IMR-90 (cell line): ENCODE results near the gene ANLN. TPM values are rescaled to one million over a fixed set of nuclear protein-coding genes. Genes with fewer than 3 reads are reported as not detected.

Experiments used
- ATAC-seq: fragments of 200-7000 bp; cut with Tn5 transposase; 2 replicates; pipeline ENCODE4 v1.9.1; 2020; ENCODE audit warnings: low read depth, mild to moderate bottlenecking, moderate library complexity
- BruUV-seq: library from RNA; stranded (reverse); fragments of 400-500 nt; replicated peaks from 2 replicates; lab custom pipeline; 2021; lab: Mats Ljungman, UMichigan
- CTCF ChIA-PET: fragments of 300-600 bp; formaldehyde crosslinking; extraction: SDS; loops from one replicate; lab custom pipeline; 2021; ENCODE audit warnings: antibody characterized with exemption; lab: Yijun Ruan, JAX
- POLR2A ChIA-PET: fragments of 300-600 bp; sonication (Branson Sonifier 250); formaldehyde crosslinking; loops from one replicate; lab custom pipeline; 2022; ENCODE audit warnings: antibody characterized with exemption; ENCODE audit not compliant: unreplicated experiment; lab: Charles Lee
- DNase-seq: peaks from one replicate; pipeline ENCODE4 v3.0.0; 2013
- H2AFZ ChIP-seq: replicated peaks from 2 replicates; pipeline ENCODE3; 2013; ENCODE audit warnings: low read length, mild to moderate bottlenecking; ENCODE audit not compliant: poor library complexity
- H2AK5ac ChIP-seq: 2 replicates; pipeline ENCODE4 v1.6.1; 2013; ENCODE audit warnings: low read depth, low read length, inconsistent platforms
- H2AK9ac ChIP-seq: replicated peaks from 2 replicates; pipeline ENCODE3; 2013; ENCODE audit warnings: mild to moderate bottlenecking, low read depth, low read length, moderate library complexity; ENCODE audit not compliant: poor library complexity
- H2BK120ac ChIP-seq: 2 replicates; pipeline ENCODE4 v1.6.1; 2013; ENCODE audit warnings: low read depth, low read length, inconsistent platforms
- H2BK15ac ChIP-seq: 3 replicates; pipeline ENCODE4 v1.6.1; 2013; ENCODE audit warnings: low read depth, low read length, inconsistent platforms
- H2BK20ac ChIP-seq: 2 replicates; pipeline ENCODE4 v1.6.1; 2013; ENCODE audit warnings: low read depth, mild to moderate bottlenecking, inconsistent platforms, low read length, moderate library complexity
- H2BK5ac ChIP-seq: 2 replicates; pipeline ENCODE4 v1.6.1; 2013; ENCODE audit warnings: mild to moderate bottlenecking, low read depth, low read length, inconsistent platforms; ENCODE audit not compliant: poor library complexity, severe bottlenecking
- H3K14ac ChIP-seq: replicated peaks from 2 replicates; pipeline ENCODE4 v1.6.1; 2013; ENCODE audit warnings: low read depth, low read length, inconsistent platforms
- H3K18ac ChIP-seq: 2 replicates; pipeline ENCODE4 v1.6.1; 2013; ENCODE audit warnings: low read depth, low read length, control low read depth
- H3K23ac ChIP-seq: 2 replicates; pipeline ENCODE4 v1.6.1; 2013; ENCODE audit warnings: low read depth, low read length, inconsistent platforms
- H3K27ac ChIP-seq: 2 replicates; pipeline ENCODE4 v1.5.1; 2013; ENCODE audit warnings: mild to moderate bottlenecking, control low read depth, low read length; ENCODE audit not compliant: insufficient read depth
- H3K27me3 ChIP-seq: 2 replicates; pipeline ENCODE4 v1.6.1; 2013; ENCODE audit warnings: low read length; ENCODE audit not compliant: control insufficient read depth, insufficient read depth
- H3K36me3 ChIP-seq: 2 replicates; pipeline ENCODE4 v1.6.1; 2013; ENCODE audit warnings: low read length, mixed read lengths; ENCODE audit not compliant: control insufficient read depth, insufficient read depth
- H3K4ac ChIP-seq: 2 replicates; pipeline ENCODE4 v1.6.1; 2013; ENCODE audit warnings: low read depth, low read length, inconsistent platforms
- H3K4me1 ChIP-seq: 2 replicates; pipeline ENCODE4 v1.6.1; 2013; ENCODE audit warnings: low read length, mixed read lengths; ENCODE audit not compliant: control insufficient read depth, insufficient read depth
- H3K4me2 ChIP-seq: 2 replicates; pipeline ENCODE4 v1.6.1; 2013; ENCODE audit warnings: low read depth, mild to moderate bottlenecking, control low read depth, low read length, moderate library complexity
- H3K4me3 ChIP-seq: 2 replicates; pipeline ENCODE4 v1.5.1; 2013; ENCODE audit warnings: low read depth, mild to moderate bottlenecking, control low read depth, low read length, moderate library complexity; ENCODE audit not compliant: insufficient read depth
- H3K56ac ChIP-seq: 2 replicates; pipeline ENCODE4 v1.6.1; 2013; ENCODE audit warnings: low read length, inconsistent platforms; ENCODE audit not compliant: insufficient read depth; ENCODE audit errors: extremely low read depth
- H3K79me1 ChIP-seq, 2 experiments: 2 replicates each; pipeline ENCODE4 v1.6.1; 2013; ENCODE audit warnings: low read length in 2 of 2, inconsistent platforms in 1 of 2, low read depth in 1 of 2
- H3K9ac ChIP-seq: 2 replicates; pipeline ENCODE4 v1.6.1; 2013; ENCODE audit warnings: low read depth, low read length, control low read depth
- H3K9me1 ChIP-seq: 2 replicates; pipeline ENCODE4 v1.6.1; 2013; ENCODE audit warnings: low read length, inconsistent platforms; ENCODE audit not compliant: insufficient read depth
- H3K9me3 ChIP-seq: 2 replicates; pipeline ENCODE4 v1.6.1; 2013; ENCODE audit warnings: low read length; ENCODE audit not compliant: control insufficient read depth, insufficient read depth
- H4K20me1 ChIP-seq: 2 replicates; pipeline ENCODE4 v1.6.1; 2013; ENCODE audit warnings: low read length, inconsistent platforms; ENCODE audit not compliant: insufficient read depth
- H4K5ac ChIP-seq: 2 replicates; pipeline ENCODE4 v1.6.1; 2013; ENCODE audit warnings: mild to moderate bottlenecking, low read depth, low read length, control low read depth
- H4K8ac ChIP-seq, 2 experiments: 2 replicates each; pipeline ENCODE4 v1.6.1; 2013; ENCODE audit warnings: low read depth in 2 of 2, low read length in 2 of 2, control low read depth in 1 of 2, inconsistent platforms in 1 of 2
- H4K91ac ChIP-seq: 2 replicates; pipeline ENCODE4 v1.6.1; 2013; ENCODE audit warnings: low read depth, low read length, inconsistent platforms; ENCODE audit not compliant: insufficient read depth
- BHLHE40 ChIP-seq: fragments of 150-350 bp; IDR thresholded peaks from 2 replicates; pipeline ENCODE4 v1.6.1; 2016; ENCODE audit warnings: mild to moderate bottlenecking, low read depth, low read length
- CEBPB ChIP-seq: IDR thresholded peaks from 2 replicates; pipeline ENCODE4 v1.6.1; 2012; ENCODE audit warnings: low read depth, low read length, improper control_type of control experiment
- CHD1 ChIP-seq: IDR thresholded peaks from 2 replicates; pipeline ENCODE4 v1.6.1; 2012; ENCODE audit warnings: low read depth, low read length, improper control_type of control experiment
- CTCF ChIP-seq: conservative IDR thresholded peaks from 2 replicates; pipeline ENCODE4 v1.5.1; 2012; ENCODE audit warnings: mild to moderate bottlenecking, low read depth, low read length, improper control_type of control experiment
- ELK1 ChIP-seq: fragments of 150-350 bp; IDR thresholded peaks from 2 replicates; pipeline ENCODE4 v1.6.1; 2016; ENCODE audit warnings: low read depth, mild to moderate bottlenecking, low read length, moderate library complexity, borderline replicate concordance
- FOS ChIP-seq: fragments of 150-350 bp; IDR thresholded peaks from 2 replicates; pipeline ENCODE4 v1.6.1; 2016; ENCODE audit warnings: low read depth, low read length
- MAFK ChIP-seq: IDR thresholded peaks from 2 replicates; pipeline ENCODE4 v1.6.1; 2012; ENCODE audit warnings: low read depth, low read length, improper control_type of control experiment
- MAZ ChIP-seq: IDR thresholded peaks from 2 replicates; pipeline ENCODE4 v1.6.1; 2012; ENCODE audit warnings: low read depth, mild to moderate bottlenecking, low read length, improper control_type of control experiment, moderate library complexity, borderline replicate concordance
- MXI1 ChIP-seq: IDR thresholded peaks from 2 replicates; pipeline ENCODE4 v1.6.1; 2012; ENCODE audit warnings: low read depth, mild to moderate bottlenecking, low read length, moderate library complexity, borderline replicate concordance
- NFE2L2 ChIP-seq: fragments of 150-350 bp; IDR thresholded peaks from 2 replicates; pipeline ENCODE4 v1.6.1; 2016; ENCODE audit warnings: low read depth, mild to moderate bottlenecking, low read length
- POLR2A ChIP-seq: IDR thresholded peaks from 2 replicates; pipeline ENCODE4 v1.6.1; 2012; ENCODE audit warnings: mild to moderate bottlenecking, low read depth, low read length
- RAD21 ChIP-seq: IDR thresholded peaks from 2 replicates; pipeline ENCODE4 v1.6.1; 2012; ENCODE audit warnings: low read length, improper control_type of control experiment
- RCOR1 ChIP-seq: IDR thresholded peaks from 2 replicates; pipeline ENCODE4 v1.6.1; 2012; ENCODE audit warnings: mild to moderate bottlenecking, low read length, improper control_type of control experiment; ENCODE audit not compliant: insufficient replicate concordance
- RFX5 ChIP-seq: IDR thresholded peaks from 2 replicates; pipeline ENCODE4 v1.8.0; 2012; ENCODE audit warnings: low read depth, mild to moderate bottlenecking, low read length, moderate library complexity
- SMC3 ChIP-seq: fragments of 150-350 bp; IDR thresholded peaks from 2 replicates; pipeline ENCODE4 v1.6.1; 2016; ENCODE audit warnings: low read depth, mild to moderate bottlenecking, antibody characterized with exemption, low read length, moderate library complexity
- USF2 ChIP-seq: fragments of 150-350 bp; IDR thresholded peaks from 2 replicates; pipeline ENCODE4 v1.6.1; 2017; ENCODE audit warnings: mild to moderate bottlenecking, antibody characterized with exemption, low read length, low read depth
- WGBS, 2 experiments: methylation state at CpG; one replicate each; pipeline versions ENCODE4 v1.1.5 to v1.1.7; 2013; ENCODE audit warnings: missing lambda C conversion rate in 2 of 2; ENCODE audit not compliant: insufficient read length in 1 of 2; ENCODE audit errors: extremely low coverage in 2 of 2; 5-methylcytosine and 5-hydroxymethylcytosine counted together
- dilution Hi-C: fragments of 300-500 bp; cut with HindIII; formaldehyde crosslinking; loops from one replicate; pipeline ENCODE4 v1.14.3; 2018; ENCODE audit warnings: low sequenced_read_pairs; ENCODE audit not compliant: unreplicated experiment
- in situ Hi-C: fragments of 300-500 bp; cut with MboI; formaldehyde crosslinking; loops from 3 replicates; pipeline ENCODE4 v1.14.3; 2019; ENCODE audit warnings: low sequenced_read_pairs, inconsistent platforms, mixed read lengths
- intact Hi-C: fragments of 100-400 bp; cut with micrococcal nuclease; formaldehyde crosslinking; loops from 2 replicates; pipeline ENCODE4 v1.10.0; 2022
- polyA plus RNA-seq, 3 experiments: library from polyadenylated mRNA; depleted of rRNA; stranded (reverse); fragments of >200 nt; gene quantifications; 2 replicates each; pipeline ENCODE4 v1.2.3, GENCODE V29; 2012; ENCODE audit warnings: low replicate concordance in 1 of 3
- total RNA-seq: library from RNA; depleted of rRNA; stranded (reverse); fragments of >200 nt; gene quantifications from 2 replicates; pipeline ENCODE4 v1.2.3, GENCODE V29; 2012

Gene ANLN
- total and polyA plus RNA-seq, 2 of the 4 experiments (the other 2 are of a cell fraction) = 60.5 to 276 TPM

GRCh38 chr7:36449685-36450084, 60.0 kb downstream of the ANLN start:
- Histone ChIP-seq H3K9ac (no peak overlapping the region), H3K9me3 (no peaks in the 10 kb centered on the region), H2BK120ac (no peak overlapping the region), H4K91ac (no peak overlapping the region), H3K56ac (no peak overlapping the region), H4K20me1 (no peaks in the 10 kb centered on the region), H4K5ac (no peak overlapping the region), H3K23ac (no peak overlapping the region), H2BK20ac (no peak overlapping the region), H3K79me1 (peaks cover 10 to 14% of the 10 kb centered on the region in 2 experiments), H2BK5ac (peak overlapping the region; percentile 29), H2AK9ac (no peak overlapping the region), H3K4me2 (no peak overlapping the region), H2AK5ac (no peak overlapping the region), H4K8ac (peak overlapping the region in 1 of 2 experiments; percentile 46; a peak in 1 of 4 replicates), H3K14ac (no peak overlapping the region), H3K4me3 (no peak overlapping the region), H2BK15ac (0 out of 3 replicates have a peak overlapping the region, but pooled peaks have one; percentile 4), H2AFZ (no peak overlapping the region), H3K4ac (no peak overlapping the region; the same call in 1 of the 2 replicates), H3K9me1 (0 out of 2 replicates have a peak, but pooled peaks cover 2% of the 10 kb centered on the region), H3K27me3 (no peaks in the 10 kb centered on the region), H3K18ac (peak overlapping the region; percentile 45; the same call in 1 of the 2 replicates), H3K27ac (no peak overlapping the region), H3K36me3 (peaks cover 11% of the 10 kb centered on the region), H3K4me1 (no peaks in the 10 kb centered on the region; the same call in 1 of the 2 replicates)
- in situ Hi-C loops (no loop called here), intact Hi-C loops (no loop called here), dilution Hi-C loops (no loop called here)
- no peak for TF ChIP-seq BHLHE40
- TF ChIP-seq ELK1 = no peak
- no peak for TF ChIP-seq MXI1
- no peak for TF ChIP-seq CHD1
- no peak for TF ChIP-seq POLR2A
- no peak for TF ChIP-seq RAD21
- TF ChIP-seq USF2 = no peak
- TF ChIP-seq FOS = no peak
- no peak for TF ChIP-seq CTCF
- no peak for TF ChIP-seq CEBPB
- no peak for TF ChIP-seq RCOR1
- TF ChIP-seq RFX5 = no peak
- TF ChIP-seq SMC3 = no peak
- TF ChIP-seq NFE2L2 = no peak
- TF ChIP-seq MAFK = no peak
- TF ChIP-seq MAZ = no peak
- no peak for ATAC-seq
- DNase-seq = no peak
- ChIA-PET CTCF (interaction anchor here (1.0 to 2.3 kb wide), 2 partner anchors 8 to 25 kb away, joined by 4 to 5 read pairs; no protein-coding TSS in a partner anchor), POLR2A (no interaction called here)
- BruUV-seq = no TSS peak
- WGBS, 2 experiments = no CpG with 5 or more reads among the region's 5 CpGs
